ENCODE results near the gene CTBP2.
"Not testable (repeated sequence)": the region's sequence is repeated elsewhere in the genome, so short reads cannot be mapped to it uniquely, and the experiment has no call there.

The CTBP2 gene

DNA sequence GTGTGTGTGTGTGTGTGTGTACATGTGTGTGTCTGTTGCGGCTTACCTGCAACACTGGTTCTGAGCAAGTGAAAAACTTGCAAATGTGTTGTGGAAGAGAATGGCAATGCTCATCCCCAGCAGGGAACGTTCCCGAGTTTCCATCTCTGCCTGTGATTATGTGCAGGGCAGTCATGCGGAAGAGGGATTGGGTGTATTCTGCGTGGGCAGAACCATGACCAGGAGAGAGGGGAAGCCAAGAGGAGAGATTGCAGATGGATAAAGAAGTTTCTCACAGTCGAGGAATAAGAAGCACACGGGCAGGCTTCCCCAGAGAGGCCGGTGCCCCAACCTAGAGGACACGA, 99.9 kb downstream of the CTBP2 start:
- no peak for DNase-seq

DNA sequence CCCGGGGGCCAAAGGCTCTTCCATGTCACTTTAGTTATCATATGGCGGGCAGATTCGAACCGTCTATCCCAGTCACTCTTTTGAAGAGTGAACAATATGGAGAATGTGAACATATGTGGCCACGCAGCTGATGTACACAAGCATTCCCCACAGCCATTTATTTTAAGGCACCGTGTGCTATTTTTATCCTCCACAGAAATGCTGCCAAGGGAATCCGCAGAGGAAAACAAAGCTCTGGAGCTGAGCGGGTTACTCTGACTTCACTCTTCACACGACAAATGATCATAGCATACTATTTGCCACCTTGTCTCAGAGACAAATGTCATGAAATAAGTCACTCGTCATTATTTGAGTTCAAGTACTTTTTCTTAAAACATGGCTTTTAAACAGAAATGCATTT, 100.3 kb downstream of the CTBP2 start:
- no peak for DNase-seq

DNA sequence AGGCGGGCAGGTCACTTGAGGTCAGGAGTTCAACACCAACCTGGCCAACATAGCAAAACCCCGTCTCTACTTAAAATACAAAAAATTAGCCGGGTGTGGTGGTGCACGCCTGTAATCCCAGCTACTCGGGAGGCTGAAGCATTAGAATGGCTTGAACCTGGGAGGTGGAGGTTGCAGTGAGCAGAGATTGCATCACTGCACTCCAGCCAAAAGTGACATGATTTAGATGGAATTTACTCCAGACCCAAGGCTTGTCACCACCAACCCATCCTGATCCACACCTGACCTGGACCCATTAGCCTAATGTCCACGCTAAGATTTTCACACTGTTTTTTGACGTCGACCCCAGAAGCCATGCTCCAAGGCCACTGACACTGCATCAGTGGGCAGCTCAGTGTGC, 101.0 kb downstream of the CTBP2 start:
- DNase-seq, result not testable (repeated sequence)

DNA sequence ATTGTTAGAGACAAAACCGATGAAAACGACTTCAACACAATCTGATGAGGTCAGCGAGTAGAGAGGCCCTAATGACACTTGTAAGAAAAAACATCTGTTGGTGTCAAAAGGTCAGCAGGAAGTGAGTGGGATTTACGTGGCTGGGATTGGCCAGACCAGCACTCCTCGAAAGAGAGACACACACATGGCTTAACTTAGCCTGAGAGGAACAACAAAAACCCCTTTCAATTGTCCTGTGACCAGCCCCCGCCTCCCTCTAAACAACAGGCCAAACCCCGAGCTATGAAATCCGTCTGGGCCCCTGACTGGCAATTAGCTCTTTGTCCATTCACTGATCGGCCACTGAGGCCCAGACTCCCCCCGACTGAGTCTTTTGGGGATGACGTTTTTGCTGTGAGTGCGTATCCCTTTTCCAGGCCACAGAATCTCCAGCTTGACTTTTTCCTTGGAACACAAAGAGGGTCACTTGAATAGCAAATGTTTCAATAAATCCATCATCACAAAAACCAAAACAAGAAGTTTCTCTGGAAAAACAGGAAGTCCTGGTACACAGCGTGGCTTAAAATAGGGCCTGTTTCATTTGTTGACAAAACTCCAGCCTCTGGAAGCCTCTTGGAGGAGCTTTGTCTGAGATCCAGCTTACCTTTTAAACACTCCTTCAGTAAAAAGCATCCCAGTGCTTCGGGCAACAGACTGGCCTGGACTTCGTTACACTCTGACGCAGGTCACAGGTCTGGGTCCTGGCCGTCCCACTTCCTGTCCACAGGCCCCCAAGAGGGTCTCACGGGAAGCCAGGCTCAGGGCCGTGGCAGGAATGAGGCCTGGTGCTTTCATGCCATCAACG, 103.0 kb downstream of the CTBP2 start:
- no peak for DNase-seq

DNA sequence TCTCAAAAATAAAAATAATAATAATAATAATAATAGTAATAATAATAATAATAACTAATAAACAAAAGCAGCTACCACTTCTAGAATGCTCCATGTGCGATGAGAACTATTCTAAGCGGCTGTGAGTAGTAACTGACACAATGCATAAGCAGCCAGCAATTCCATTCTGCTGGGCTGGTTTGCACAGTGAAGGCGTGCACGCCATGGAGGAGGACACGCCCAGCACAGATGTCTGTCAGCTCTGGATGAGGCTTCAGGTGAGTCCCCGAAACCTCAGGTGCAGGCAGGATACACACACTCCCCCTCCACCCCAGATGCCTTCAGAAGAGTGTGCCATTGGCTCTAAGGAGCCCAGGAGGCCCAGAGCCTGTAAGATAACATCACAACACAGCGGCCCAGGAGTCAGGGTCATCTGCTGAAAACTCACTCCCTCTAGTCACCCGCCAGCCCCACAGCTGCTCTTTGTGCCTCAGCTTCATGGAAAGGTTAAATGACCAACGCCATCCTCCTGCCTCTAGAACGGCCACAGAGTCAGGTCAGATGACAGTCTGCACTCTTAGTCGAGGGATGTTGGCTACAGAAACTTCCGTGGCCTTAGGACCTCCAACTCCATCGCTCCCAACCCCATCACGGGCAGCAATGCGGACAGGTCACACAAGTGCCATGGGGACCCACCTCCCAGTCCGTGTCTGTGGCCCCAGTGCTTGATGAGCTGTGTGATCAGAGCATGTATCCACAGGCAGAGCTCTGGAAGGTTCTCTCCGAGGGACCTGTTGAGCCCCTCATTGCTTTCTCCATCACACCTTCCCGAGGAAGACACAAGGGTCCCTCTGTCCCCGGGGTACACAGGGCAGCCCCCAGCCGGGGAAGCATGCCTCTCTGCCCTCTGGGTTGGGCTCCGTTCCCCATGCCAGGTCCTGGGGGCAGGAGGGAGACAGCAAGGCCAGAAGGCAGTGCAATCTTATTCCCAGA, 103.9 kb downstream of the CTBP2 start:
- DNase-seq, result no peak

DNA sequence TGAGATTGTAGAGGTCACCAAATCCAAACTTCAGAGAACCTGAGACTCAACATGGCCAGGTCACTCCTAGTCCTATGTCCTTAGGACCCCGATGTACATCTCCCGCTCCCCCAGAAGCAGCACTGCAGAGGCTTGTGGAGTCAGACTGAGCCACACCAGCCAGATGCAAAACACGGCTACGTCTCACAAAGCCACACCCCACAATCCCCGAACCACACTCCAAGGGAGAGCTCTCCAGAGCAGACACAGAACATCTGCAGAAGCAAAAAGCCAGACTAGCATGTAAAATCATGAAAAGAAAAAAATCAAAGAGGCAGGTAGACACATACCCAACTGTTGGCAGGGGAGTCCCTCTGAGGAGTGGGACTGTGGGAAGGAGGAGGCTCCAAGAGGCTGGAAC, 104.9 kb downstream of the CTBP2 start:
- no peak for DNase-seq

DNA sequence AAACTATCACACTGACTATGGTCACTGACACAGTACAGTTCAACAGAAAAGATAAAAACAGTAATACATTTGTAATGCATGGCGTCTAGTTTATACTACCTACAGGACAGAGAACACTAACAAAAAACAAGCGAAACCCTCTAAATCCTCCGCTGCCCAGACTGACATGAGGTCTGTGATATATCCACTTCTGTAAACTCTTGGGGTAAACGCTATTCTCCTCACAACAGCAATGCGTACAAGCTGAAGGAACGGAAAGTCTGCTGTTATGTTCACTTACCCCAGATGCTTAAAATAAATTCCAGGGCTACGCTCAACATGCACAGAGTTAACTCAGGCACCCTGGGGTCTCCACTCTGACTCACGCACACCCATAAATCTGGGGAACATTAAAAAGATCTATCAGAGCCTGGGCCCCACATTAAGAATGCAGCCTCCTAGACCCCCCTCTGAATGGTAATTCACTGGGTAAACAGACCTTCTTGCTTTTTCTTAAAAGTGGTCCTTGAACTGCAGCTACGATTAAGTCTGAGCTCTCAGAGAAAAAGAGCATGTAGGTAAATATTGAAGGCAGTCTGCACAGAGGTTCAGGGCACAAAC, 105.6 kb downstream of the CTBP2 start:
- DNase-seq, result no peak

DNA sequence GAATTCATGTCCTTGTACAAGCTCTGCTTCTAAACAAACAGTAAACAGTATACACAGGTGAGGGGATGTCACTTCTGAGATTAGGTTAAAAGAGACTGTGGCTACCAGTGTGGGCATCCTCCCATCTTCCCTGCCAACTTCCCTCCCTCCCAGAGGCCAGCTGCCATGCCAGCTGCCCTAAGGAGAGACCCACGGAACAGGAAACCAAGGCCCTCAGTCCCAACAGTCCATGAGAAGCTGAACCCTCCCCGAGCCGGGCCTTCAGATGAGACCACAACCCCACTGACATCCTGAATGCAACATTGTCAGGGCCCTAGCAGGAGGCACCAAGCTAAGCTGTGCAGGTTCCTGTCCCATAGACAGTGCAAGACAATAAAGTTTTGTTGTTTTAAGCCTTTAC, 106.1 kb downstream of the CTBP2 start:
- DNase-seq, result no peak

DNA sequence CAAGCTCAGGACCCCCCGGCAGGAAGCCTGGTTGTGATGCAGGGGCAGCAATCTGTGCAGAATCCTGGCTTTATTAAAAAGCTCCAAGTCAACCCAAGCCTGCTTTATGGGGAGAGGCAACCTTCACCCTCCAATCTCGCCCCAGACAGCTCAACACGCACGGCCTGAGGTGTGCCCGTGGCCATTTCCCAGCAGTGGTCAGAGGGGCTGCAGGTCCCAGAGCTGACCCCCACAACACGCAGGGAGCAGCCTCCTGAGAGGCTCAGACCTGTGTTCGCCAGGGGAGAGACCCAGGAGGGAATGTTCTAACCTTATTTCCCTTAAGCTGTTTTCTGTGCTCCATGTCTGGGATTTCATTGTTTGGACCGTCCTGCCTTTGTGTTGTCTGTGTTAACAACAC, 108.2 kb downstream of the CTBP2 start:
- DNase-seq, result no peak

DNA sequence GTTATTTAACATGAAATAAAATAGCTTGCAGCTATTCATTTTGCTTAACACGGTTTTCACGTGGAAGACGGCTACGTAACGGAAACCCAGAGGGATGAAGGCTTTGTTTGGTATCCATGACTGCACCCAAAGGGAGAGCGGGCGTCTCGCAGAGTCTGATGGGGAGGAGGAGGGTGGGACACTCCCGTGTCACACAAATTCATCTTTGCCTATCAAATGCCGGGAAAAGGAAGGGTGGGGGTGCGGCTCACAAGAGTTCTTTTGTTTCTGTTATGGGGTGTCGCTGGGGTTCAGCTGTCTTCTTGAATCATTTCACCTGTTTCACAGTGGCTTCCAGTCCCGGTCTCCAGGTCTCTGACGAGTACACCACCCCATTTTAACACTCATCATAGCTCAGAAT, 110.0 kb downstream of the CTBP2 start:
- no peak for DNase-seq

DNA sequence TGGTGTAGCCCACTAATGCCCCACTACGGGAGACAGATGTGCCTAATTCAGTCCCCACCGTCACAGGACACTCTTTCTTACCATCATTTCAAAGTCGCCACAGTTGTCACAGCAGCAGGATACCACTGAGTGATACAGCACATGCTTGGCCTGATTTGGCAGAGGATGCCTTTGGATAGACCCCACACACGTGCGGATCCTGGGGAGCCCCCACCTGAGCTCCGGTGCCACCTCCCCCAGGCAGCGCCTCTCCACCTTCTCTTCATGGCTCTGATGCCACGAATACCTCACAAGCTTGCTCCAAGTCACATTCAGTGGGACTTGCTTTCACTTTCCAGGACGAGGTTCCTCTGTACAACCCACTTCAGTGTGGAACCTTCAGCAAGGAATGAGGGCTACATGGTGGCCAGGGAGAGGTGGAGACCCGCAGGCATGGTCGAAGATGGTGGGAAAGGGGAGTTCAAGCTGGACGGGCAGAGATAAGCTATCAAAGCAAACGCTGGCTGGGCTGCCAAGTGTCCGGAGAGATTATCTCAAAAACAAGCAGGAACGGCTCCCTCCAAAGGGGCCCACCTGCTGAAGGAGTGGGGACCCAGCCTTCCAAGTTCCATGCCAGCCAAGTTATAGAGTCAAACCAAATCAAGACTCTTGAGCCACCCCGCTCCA, 111.0 kb downstream of the CTBP2 start:
- DNase-seq, result no peak

DNA sequence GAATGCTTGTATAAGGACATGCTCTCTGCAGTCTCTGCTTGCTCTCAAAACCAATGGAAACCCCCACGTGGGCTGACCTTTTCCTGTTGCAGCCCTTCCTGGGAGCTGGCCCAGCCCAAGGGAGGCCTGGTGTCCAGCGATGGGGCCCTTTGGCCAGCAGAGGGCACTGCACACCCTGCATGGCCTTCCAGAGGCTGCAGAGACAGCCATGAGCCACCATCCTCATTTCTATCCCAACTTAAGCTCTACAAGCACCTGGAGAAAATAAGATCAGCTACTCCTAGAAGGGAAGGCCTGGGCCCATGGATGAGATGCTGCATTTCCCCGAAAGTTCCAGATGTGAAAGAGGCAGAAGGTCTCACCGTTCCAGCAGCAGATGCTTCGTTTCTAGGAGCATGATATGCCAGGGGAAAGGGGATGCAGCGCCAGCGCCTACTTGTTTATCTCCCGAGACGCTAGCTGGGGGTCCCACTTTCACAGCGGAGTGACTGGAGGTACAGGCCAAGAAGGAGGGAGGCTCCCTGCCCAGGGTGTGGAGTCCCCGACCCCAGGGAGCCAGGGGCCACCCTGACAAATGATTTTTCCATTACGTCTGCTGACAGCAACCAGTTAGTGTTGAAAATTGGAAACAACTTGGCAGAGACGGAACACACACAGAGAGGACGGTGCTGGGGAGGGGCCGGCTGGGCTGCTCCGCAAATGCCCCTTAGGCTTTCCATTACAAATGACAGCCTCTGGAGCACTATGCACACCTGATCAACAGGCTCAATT, 112.1 kb downstream of the CTBP2 start:
- DNase-seq, result peak; percentile 69 to 73

DNA sequence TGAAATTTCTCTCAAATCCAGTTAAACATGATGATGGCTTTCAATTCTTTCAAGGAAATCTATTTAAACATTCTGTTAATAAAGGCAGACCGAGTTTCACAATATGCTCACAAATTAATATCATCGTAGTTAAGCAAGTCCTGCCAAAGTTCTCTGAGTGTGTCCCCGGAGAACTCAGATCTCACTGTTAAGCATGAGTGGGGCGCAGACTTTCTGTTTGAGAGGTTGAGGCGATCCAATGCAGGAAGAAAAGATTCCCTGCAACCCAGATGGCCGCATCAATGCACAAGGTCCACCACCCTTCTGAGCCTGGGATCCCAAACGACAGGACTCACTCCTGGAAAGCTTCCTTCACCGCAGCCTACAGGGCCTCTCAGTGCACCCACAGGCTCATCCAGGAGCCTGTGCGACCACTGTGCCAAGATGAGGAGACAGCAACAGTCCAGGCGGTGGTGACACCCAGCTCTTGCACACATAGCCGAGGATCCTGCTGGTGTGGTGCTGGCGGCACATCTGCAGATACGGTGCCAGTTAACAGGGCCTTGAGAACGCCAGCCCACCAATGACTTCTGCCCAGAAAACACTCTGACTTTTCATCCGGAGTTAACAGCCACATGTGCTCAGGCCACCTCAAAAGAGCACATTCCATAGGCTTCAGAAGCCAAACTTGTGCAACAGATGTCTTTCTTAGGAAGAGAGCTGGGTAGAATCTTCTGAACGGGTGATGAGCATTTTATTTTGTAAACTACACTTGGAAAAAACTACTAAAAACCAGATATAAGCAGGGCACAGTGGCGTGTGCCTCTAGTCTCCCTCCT, 116.3 kb downstream of the CTBP2 start:
- no peak for DNase-seq

DNA sequence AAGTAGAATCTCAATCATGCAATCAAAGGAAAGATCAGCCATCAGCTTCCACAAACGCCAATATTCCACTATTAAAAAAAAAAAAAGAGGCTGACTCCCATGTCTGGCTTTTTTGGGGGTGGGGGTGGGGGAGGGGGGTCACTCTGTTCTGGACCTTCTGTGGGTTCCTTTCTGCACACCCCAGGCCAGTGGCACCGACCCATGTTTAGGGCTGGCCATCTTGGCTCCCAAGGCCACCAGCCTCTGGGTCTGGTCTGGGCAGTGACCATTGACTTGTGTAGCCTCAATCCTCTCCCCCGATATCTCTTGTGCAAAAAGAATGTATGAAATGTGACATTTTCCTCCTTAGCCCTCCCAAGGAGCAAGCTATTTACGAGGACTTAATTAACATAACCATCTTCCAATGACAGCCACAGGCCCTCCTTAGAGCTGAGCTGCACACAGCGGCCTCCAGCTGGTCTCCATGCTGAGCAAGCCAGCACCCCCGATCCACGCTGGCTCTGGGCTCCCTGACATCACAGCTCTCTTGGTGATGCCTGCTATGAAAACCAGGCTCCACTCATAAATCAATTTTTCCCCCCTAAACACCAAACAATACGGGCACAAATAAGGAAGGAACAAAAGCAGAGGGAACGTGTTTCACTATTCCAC, 118.4 kb downstream of the CTBP2 start:
- DNase-seq, result no peak

DNA sequence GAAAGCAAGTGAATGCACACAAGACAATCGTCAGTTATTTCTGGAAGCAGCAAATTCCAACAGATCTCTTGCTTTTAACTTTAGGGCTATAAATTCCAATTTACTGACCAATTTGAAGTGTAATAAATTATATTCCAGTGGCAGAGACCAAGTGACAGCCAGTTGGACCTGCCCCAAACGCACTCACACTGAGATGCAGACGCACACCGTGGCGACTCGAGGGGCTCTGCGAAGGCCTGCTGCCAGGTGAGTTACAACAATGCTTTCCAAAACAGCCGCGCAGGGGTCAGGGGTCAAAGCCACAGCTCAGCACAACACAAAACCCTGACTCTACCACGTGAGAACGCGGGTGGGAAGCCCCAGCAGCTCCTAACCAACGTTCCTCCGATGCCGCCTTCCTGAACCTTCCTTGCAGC, 121.0 kb downstream of the CTBP2 start:
- no peak for DNase-seq

DNA sequence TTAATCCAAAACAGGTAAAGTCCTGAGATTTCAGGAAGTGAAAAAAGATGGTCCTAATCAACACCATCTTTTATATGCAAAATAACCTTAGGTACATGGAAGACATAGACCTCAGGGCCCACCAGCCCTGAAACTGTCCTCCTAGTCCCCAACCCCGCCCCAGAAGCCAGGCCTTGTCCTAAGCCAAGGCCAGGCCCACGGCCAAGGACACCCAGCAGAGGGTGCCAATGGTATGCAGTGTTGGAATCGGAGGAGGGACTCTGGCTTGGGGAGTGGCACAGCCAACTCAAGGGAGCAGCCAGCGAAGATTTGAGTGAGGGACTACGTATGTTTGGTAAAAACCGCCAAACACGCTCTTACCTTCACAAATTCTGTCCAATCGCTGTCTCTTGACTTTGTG, 121.7 kb downstream of the CTBP2 start:
- DNase-seq, result no peak

DNA sequence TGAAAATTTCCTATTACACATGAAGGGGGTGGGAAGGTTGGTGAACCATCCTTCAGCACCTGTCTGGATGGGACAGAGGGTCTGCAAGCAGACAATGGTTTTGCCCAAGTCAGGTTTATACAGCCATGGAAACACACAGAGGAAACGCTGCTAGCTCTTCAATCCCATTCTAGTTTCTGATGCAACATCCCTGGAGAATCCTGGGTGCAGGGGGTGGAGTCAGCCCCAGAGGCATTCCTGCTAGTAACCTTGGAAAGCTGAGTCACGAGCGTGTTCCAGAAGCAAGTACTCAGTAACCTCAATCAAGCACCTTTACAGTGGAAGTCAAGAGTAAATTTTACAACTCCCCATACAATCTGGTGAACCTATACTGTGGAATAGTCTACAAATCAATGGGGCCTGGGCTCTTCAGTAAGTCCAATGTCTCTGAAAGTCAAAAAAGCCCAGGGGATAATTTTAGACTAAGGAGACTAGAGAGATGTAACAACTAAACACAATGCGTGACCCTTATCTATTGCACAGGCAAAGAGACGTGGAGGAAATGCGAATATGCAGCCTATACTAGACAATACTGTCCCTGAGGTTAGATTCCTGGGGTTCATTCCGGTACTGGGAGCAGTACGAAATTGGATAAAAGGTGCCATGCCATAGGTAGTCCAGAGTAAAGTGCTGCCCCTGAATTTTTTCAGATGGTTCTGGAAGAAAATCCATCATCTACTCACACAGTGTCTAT, 123.1 kb downstream of the CTBP2 start:
- DNase-seq, result no peak

DNA sequence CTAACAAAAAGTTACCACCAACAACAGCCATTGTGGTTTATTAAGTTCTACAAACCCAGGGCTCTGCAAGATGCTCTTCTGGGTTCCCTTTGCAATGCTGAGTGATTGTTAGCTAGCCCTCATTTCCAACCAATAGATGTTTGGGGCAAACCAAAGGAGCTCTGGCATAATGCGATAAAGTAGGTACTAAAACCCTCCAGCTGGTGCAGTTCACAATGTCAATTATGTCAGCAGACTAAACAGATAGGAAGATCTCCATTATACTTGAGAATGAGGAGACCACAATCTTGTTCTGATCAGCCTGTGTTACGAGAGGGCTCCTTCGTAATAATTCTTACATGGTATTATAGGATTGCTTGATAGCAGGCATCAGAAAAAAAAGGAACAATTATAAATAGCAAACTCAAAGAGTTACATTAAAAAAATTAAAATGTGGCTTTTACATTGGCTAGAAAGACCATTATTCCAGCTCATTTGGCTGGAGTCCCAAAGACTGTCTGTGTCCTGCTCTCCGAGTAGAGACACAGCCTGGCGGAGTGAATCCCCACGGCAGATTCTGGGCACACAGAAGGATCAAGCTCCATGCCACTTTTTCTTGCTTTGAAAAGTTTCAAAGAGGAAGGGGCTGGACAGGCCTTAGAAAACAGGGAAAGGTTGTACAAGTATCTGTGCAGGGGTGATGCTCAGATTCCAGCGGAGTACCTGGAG, 124.6 kb downstream of the CTBP2 start:
- DNase-seq, result no peak

DNA sequence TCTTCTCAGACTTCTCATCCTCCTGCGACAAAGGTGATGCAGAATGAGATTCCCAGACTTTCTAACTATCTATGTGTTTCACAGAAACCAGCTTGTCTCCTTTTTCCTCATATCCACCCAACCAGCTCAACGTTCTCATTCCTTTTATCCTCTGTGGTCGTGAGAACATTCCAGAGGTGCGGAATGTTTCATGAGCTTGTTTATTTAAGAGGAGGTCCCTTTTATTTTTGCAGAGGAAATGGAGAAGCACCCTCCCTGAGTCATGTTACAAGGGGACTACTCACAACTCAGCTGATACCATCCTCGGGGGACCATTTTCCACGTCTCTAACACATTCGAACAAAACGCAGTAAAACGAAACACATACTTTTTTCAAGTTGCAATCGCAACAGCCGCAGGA, 125.2 kb downstream of the CTBP2 start:
- no peak for DNase-seq

Measured in stimulated activated CD4-positive, alpha-beta T cell treated with anti-CD3 and anti-CD28 coated beads, Interleukin-2, amount 100 ng/mL, for 48 hours (primary cell).